Astrocyte of the spinal cord (primary cell): ENCODE measurements around the gene SORCS2.

ENCODE experiments used
- DNase-seq: peaks from one replicate; pipeline ENCODE4 v3.0.0; 2011; ENCODE audit warnings: low read depth, low spot score
- H3K4me3 ChIP-seq: 2 replicates; pipeline ENCODE4 v1.5.1; 2011; ENCODE audit warnings: low read depth, mild to moderate bottlenecking, low read length, moderate library complexity
- in situ Hi-C: cut with HindIII; loops from 2 replicates; pipeline ENCODE4 v1.10.0; 2017; ENCODE audit warnings: low sequenced_read_pairs
- TF ChIP-seq, protein P1 (sequence below): IDR thresholded peaks from 2 replicates; pipeline ENCODE4 v1.5.1; 2012; ENCODE audit warnings: low read depth, mild to moderate bottlenecking, low read length, inconsistent platforms

The SORCS2 gene

DNA sequence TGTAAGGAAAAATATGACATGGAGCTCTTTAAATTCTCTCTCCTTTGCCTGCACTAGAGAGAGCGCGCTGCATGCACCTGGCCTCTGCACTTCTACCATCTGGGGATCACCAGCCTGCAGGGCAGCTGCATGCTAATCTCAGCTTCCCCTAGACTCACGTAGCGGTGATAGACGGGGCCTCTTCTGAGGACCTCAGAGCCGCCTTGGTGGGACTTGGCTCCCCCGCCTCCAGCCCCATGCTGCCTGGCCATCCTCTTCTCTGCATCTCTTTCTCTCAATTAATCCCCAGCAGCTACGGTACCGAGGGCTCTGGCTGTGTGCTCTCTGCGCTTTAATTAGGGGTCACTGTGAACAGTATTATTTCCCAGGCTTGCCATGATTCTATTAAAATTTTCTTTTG, 295.2 kb downstream of the SORCS2 start:
- DNase-seq, result no peak
- TF ChIP-seq, protein P1, sequence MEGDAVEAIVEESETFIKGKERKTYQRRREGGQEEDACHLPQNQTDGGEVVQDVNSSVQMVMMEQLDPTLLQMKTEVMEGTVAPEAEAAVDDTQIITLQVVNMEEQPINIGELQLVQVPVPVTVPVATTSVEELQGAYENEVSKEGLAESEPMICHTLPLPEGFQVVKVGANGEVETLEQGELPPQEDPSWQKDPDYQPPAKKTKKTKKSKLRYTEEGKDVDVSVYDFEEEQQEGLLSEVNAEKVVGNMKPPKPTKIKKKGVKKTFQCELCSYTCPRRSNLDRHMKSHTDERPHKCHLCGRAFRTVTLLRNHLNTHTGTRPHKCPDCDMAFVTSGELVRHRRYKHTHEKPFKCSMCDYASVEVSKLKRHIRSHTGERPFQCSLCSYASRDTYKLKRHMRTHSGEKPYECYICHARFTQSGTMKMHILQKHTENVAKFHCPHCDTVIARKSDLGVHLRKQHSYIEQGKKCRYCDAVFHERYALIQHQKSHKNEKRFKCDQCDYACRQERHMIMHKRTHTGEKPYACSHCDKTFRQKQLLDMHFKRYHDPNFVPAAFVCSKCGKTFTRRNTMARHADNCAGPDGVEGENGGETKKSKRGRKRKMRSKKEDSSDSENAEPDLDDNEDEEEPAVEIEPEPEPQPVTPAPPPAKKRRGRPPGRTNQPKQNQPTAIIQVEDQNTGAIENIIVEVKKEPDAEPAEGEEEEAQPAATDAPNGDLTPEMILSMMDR, result no peak
- in situ Hi-C loops, result no loop called here
- no peak overlapping the region for H3K4me3 ChIP-seq

DNA sequence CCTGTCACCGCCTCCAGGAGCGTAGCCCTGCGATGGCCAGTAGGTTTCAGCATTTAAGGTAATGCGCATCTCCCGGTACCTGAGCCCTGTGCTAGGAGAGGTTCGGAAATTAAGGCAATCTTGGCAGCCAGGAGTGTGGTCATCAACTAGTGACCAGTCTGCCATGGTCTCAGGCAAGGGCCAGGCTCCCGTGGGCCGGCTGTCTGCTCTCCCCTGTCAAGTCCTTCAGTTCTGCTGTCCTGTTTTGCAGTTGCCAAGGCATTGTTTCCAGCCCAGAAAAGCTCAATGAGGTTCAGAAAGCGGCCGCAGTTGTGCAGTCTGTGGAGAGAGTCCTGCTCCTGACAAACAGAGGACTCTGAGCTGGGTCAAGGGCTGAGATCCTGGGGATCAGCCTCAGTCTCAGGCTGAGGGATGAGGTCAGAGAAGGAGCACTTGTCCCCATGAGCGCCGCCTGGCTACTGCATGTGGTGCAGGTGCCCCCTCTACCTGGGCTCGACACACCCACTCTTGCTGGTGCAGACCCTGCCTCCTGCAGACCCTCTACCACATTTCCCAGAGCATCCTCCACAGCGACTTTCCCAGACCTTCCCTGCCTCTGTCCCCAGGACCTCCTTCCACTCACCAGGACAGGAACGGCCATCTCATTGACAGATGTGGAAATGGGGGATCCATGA, 295.8 kb downstream of the SORCS2 start:
- TF ChIP-seq, protein P1, result no peak
- no peak for DNase-seq
- in situ Hi-C loops, result no loop called here

DNA sequence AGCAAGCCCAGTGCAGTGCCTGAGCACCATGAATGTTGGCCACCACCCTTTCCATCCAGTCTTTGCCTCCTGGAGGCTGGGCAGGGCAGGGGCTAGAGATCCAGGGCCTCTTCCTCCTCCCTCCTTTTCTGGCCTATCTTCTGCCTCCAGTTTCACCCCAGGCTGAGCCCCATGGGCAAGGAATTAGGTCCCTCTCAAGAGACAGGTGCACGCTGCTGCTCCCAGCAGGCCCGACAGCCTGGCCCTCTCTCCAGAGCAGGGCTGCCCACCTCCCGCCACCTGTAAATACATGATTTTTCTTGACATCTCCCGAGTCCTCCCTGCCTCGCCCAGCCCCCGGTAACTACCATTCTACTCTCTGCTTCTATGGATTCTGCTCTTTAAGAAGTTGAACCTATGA, 299.6 kb downstream of the SORCS2 start:
- no peak overlapping the region for H3K4me3 ChIP-seq
- in situ Hi-C loops, result no loop called here
- DNase-seq, result no peak
- TF ChIP-seq, protein P1, result no peak

More for the DNA sequence above, 295.8 kb downstream of the SORCS2 start:
- no peak overlapping the region for H3K4me3 ChIP-seq

DNA sequence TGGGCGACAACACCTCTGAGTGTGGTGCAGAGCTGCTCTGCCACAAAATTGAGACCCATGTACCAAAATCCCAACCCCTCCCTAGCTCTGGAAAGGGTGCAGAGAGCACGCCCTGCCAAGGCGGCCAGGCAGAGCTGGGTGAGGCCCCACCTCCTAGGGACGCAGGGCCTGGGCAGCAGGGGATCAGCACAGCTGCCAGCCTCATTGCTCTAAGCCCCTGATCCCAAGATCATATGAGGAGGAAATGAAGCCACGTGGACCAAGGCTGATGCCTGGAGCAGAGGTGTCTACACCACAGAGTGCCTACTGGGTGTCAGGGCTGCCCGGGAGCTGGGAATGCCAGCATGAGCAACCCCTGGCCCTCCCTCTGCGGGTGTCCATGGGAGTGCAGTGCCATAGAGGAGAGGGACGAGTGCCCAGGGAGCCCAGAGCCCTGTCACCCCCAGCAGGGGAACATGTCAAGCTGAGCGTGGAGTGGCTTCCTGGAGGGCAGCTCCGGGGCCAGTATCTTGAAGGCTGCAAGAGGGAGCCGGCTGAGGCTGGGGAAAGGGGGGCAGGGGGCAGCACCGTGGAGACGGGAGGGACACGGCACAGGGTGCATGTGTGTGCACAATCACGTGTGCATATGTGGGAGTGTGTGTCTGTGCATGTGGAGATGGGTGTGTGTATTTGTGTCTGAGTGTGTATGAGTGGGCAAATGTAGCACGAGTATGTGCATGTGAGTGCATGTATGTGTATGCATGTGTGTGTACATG, 306.3 kb downstream of the SORCS2 start:
- no peak overlapping the region for H3K4me3 ChIP-seq
- no peak for DNase-seq
- in situ Hi-C loops, result no loop called here
- TF ChIP-seq, protein P1, result no peak

DNA sequence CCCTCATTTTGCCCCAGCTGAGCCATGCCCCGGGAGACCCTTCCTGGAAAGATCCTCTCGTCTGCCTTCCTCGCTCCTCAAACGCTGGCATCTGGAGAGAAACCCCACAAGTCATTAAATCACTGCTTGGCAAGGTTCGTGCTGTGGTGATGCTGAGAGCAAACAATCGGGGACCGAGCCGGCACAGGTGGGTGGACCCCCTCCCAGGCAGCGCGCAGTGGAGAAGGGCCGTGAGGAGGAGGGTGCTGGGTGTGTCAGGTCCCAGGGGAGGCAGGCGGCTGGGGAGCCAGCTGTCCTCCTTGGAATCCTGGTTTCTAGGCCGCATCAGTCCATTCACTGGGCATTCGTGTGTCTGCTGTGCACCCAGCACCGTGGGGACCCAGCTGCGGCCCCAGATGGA, 307.3 kb downstream of the SORCS2 start:
- DNase-seq, result no peak
- H3K4me3 ChIP-seq, result no peak overlapping the region
- in situ Hi-C loops, result no loop called here
- TF ChIP-seq, protein P1, result no peak

DNA sequence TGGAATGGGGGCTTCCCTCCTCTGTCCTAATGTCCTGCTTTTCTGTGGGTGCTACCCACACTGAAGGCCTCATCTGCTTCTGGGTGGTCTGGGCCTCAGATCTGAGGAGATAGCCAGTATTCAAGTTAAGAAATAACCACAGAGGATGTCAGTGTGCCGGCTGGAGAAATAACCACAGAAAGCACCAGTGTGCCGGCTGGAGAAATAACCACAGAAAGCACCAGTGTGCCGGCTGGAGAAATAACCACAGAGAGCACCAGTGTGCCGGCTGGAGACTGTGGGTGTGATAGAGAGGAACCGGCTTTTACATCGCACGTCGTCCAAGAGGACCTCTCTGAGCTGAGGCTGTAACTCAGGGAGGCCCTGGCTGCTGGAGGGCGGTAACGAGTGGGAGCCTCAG, 308.1 kb downstream of the SORCS2 start:
- TF ChIP-seq, protein P1, result no peak
- in situ Hi-C loops, result no loop called here
- DNase-seq, result no peak
- no peak overlapping the region for H3K4me3 ChIP-seq
